Activated CD4-positive, alpha-beta T cell treated with anti-CD3 and anti-CD28 coated beads, Interleukin-2, amount 50 U/mL, for 4 hours (primary cell): ENCODE results near the gene EMC8.

Experiments
- DNase-seq, 2 experiments: peaks; one replicate each; pipeline ENCODE4 v3.0.0-alpha.2; 2020

EMC8 gene

GRCh38 chr16:85752511-85753420, 46.6 kb downstream of the EMC8 start:
- DNase-seq = no peak

- no peak for DNase-seq
Measured at GRCh38 chr16:85751698-85752501, 47.4 kb downstream of the EMC8 start.

- no peak for DNase-seq
Measured at GRCh38 chr16:85750827-85751697, 48.3 kb downstream of the EMC8 start, which contains the start of gene C16orf74. Gene C16orf74 (minus strand): TSS chr16:85751096. CDS start chr16:85735217, 15,879 bp downstream.

- DNase-seq = no peak
Measured at GRCh38 chr16:85750146-85750826, 49.1 kb downstream of the EMC8 start.

- DNase-seq = no peak
Measured at GRCh38 chr16:85749771-85750145, 49.6 kb downstream of the EMC8 start.

- DNase-seq = no peak
Measured at GRCh38 chr16:85746460-85747215, 52.7 kb downstream of the EMC8 start.

GRCh38 chr16:85738923-85739715, 60.2 kb downstream of the EMC8 start:
- no peak for DNase-seq

GRCh38 chr16:85736921-85737320, 62.4 kb downstream of the EMC8 start:
- no peak for DNase-seq

- no peak for DNase-seq
Measured at GRCh38 chr16:85735946-85736345, 63.4 kb downstream of the EMC8 start.

- peak in 1 of 2 experiments; percentile 5 for DNase-seq
Measured at GRCh38 chr16:85735225-85735635, 64.1 kb downstream of the EMC8 start.

GRCh38 chr16:85734311-85735017, 64.9 kb downstream of the EMC8 start:
- DNase-seq = no peak

- no peak for DNase-seq
Measured at GRCh38 chr16:85733839-85734170, 65.5 kb downstream of the EMC8 start.

- no peak for DNase-seq
Measured at GRCh38 chr16:85733155-85733838, 66.0 kb downstream of the EMC8 start.

- DNase-seq = no peak
Measured at GRCh38 chr16:85731179-85731578, 68.2 kb downstream of the EMC8 start.

GRCh38 chr16:85730186-85730465, 69.2 kb downstream of the EMC8 start:
- DNase-seq = no peak

GRCh38 chr16:85729452-85730185, 69.7 kb downstream of the EMC8 start:
- no peak for DNase-seq

GRCh38 chr16:85728879-85729278, 70.5 kb downstream of the EMC8 start:
- DNase-seq = no peak
